Tibial artery (tissue), 4 donors: ENCODE data around the gene SIRPA.
A peak's percentile ranks its signal among the peaks of the same experiment; 100 is the strongest.

Experiments
- DNase-seq, 2 donors: peaks; one replicate each; pipeline ENCODE4 v3.0.0-alpha.2; 2019
- H3K27ac ChIP-seq, 2 donors: fragments of 200-600 bp; sonication (generic) in 1 of 2; 1 replicate in 1 of 2; 2 replicates in 1 of 2; pipeline ENCODE4 v1.5.1; 2018 to 2019; ENCODE audit warnings: mild to moderate bottlenecking in 1 of 2
- H3K27me3 ChIP-seq, 2 donors: fragments of 200-600 bp; sonication (generic) in 1 of 2; one replicate each; pipeline versions ENCODE4 v1.5.1 to v1.6.0; 2016 to 2019
- H3K36me3 ChIP-seq, 3 donors: fragments of 200-600 bp; sonication (generic) in 2 of 3; one replicate each; pipeline ENCODE4 v1.5.1; 2016 to 2019; ENCODE audit warnings: mild to moderate bottlenecking in 2 of 3
- H3K4me1 ChIP-seq, 4 donors: fragments of 200-600 bp; sonication (generic) in 2 of 4; 1 replicate in 3 of 4; 2 replicates in 1 of 4; pipeline ENCODE4 v1.5.1; 2016 to 2019
- H3K4me3 ChIP-seq, 2 donors: fragments of 200-600 bp; sonication (generic) in 1 of 2; 1 replicate in 1 of 2; 2 replicates in 1 of 2; pipeline ENCODE4 v1.5.1; 2018 to 2019; ENCODE audit warnings: mild to moderate bottlenecking in 2 of 2
- H3K9me3 ChIP-seq, 3 donors: fragments of 200-600 bp; sonication (generic) in 1 of 3; one replicate each; pipeline ENCODE4 v1.5.1; 2016 to 2019
- intact Hi-C: fragments of 100-400 bp; cut with DNase I; formaldehyde crosslinking; loops from one replicate; pipeline ENCODE4 v1.15.0; 2023; ENCODE audit warnings: low total_unique reads
- TF ChIP-seq, protein P1 (sequence below), 2 experiments: fragments of 200-600 bp in 1 of 2; fragments of 450-650 bp in 1 of 2; IDR thresholded peaks; one replicate each; pipeline ENCODE4 v1.5.1; 2017 to 2019; ENCODE audit warnings: antibody characterized with exemption in 2 of 2, mild to moderate bottlenecking in 1 of 2, moderate library complexity in 1 of 2

Gene SIRPA

DNA sequence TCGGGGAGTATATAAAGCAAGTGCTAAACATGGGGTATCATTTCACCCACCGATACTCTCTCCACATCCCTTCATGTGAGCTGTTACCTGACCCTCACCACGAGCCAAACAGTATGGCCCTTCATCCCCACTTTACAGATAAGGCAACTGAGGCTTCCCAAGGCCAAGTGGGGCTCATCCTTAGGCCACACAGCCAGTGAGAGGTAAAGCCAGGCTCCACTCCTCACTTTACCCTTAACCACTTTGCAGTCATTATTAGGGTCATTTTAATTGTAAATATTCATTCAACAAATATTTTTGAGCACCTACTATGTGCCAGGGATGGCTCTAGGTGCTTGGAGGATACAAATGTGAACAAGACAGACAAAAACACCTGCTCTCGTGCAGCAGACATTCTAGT lies 7.0 kb downstream of the SIRPA start:
- TF ChIP-seq, protein P1, sequence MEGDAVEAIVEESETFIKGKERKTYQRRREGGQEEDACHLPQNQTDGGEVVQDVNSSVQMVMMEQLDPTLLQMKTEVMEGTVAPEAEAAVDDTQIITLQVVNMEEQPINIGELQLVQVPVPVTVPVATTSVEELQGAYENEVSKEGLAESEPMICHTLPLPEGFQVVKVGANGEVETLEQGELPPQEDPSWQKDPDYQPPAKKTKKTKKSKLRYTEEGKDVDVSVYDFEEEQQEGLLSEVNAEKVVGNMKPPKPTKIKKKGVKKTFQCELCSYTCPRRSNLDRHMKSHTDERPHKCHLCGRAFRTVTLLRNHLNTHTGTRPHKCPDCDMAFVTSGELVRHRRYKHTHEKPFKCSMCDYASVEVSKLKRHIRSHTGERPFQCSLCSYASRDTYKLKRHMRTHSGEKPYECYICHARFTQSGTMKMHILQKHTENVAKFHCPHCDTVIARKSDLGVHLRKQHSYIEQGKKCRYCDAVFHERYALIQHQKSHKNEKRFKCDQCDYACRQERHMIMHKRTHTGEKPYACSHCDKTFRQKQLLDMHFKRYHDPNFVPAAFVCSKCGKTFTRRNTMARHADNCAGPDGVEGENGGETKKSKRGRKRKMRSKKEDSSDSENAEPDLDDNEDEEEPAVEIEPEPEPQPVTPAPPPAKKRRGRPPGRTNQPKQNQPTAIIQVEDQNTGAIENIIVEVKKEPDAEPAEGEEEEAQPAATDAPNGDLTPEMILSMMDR (IDR thresholded peaks at IDR 0.05): no peak

GRCh38 chr20:1904135-1904534 lies 8.9 kb downstream of the SIRPA start:
- Histone ChIP-seq H3K4me3 (no peak overlapping the region), H3K36me3 (peaks cover 0 to 24% (median 0%) of the 10 kb centered on the region in 3 donors), H3K27ac (no peak overlapping the region), H3K4me1 (peaks cover 0 to 51% (median 35%) of the 10 kb centered on the region in 4 donors), H3K27me3 (no peaks in the 10 kb centered on the region), H3K9me3 (no peaks in the 10 kb centered on the region)
- intact Hi-C loops: no loop called here
- no peak for DNase-seq
- TF ChIP-seq, protein P1 (IDR thresholded peaks at IDR 0.05): no peak

More for the DNA sequence above, 7.0 kb downstream of the SIRPA start:
- Histone ChIP-seq H3K36me3 (peaks cover 0 to 11% (median 0%) of the 10 kb centered on the region in 3 donors), H3K4me3 (no peak overlapping the region), H3K27ac (no peak overlapping the region), H3K9me3 (no peaks in the 10 kb centered on the region), H3K4me1 (peaks cover 0 to 59% (median 42%) of the 10 kb centered on the region in 4 donors), H3K27me3 (no peaks in the 10 kb centered on the region)
- intact Hi-C loops: no loop called here
- DNase-seq: no peak

GRCh38 chr20:1905009-1905408 lies 9.8 kb downstream of the SIRPA start:
- Histone ChIP-seq H3K4me1 (peaks cover 0 to 45% (median 33%) of the 10 kb centered on the region in 4 donors), H3K27ac (no peak overlapping the region), H3K36me3 (peaks cover 0 to 24% (median 0%) of the 10 kb centered on the region in 3 donors), H3K9me3 (no peaks in the 10 kb centered on the region), H3K4me3 (no peak overlapping the region), H3K27me3 (no peaks in the 10 kb centered on the region)
- intact Hi-C loops: no loop called here
- DNase-seq: no peak
- TF ChIP-seq, protein P1 (IDR thresholded peaks at IDR 0.05): no peak

- no peak for DNase-seq
Measured at GRCh38 chr20:1905693-1906092, 10.5 kb downstream of the SIRPA start.

GRCh38 chr20:1906361-1907051 lies 11.3 kb downstream of the SIRPA start:
- Histone ChIP-seq H3K36me3 (peaks cover 0 to 24% (median 0%) of the 10 kb centered on the region in 3 donors), H3K4me1 (peaks cover 0 to 41% (median 28%) of the 10 kb centered on the region in 4 donors), H3K9me3 (no peaks in the 10 kb centered on the region), H3K27ac (peak overlapping the region; percentile 6 to 62), H3K27me3 (no peaks in the 10 kb centered on the region), H3K4me3 (no peak overlapping the region)
- no peak for DNase-seq
- TF ChIP-seq, protein P1 (IDR thresholded peaks at IDR 0.05): no peak
- intact Hi-C loops: no loop called here

More at GRCh38 chr20:1905693-1906092, 10.5 kb downstream of the SIRPA start:
- peak overlapping the region; percentile 6 to 62 for H3K27ac ChIP-seq
- H3K4me3 ChIP-seq: no peak overlapping the region
- no peaks in the 10 kb centered on the region for H3K27me3 ChIP-seq
- peaks cover 0 to 24% (median 0%) of the 10 kb centered on the region in 3 donors for H3K36me3 ChIP-seq
- H3K9me3 ChIP-seq: no peaks in the 10 kb centered on the region
- intact Hi-C loops: no loop called here
- TF ChIP-seq, protein P1 (IDR thresholded peaks at IDR 0.05): no peak
- H3K4me1 ChIP-seq: peaks cover 0 to 41% (median 28%) of the 10 kb centered on the region in 4 donors
